Upper lobe of right lung (tissue), 1 donor: ENCODE data around the gene HLF. TPM values are rescaled to one million over a fixed set of nuclear protein-coding genes. Genes with fewer than 3 reads are reported as not detected.
A peak's percentile ranks its signal among the peaks of the same experiment; 100 is the strongest.

Experiments used
- ATAC-seq: fragments of 200-7000 bp; cut with Tn5 transposase; one replicate; pipeline ENCODE4 v1.9.1; 2020; ENCODE audit warnings: mild to moderate bottlenecking, moderate library complexity
- DNase-seq: peaks from one replicate; pipeline ENCODE4 v3.0.0-alpha.2; 2020
- H3K27ac ChIP-seq: fragments of 200-600 bp; one replicate; pipeline ENCODE4 v1.8.0; 2022
- H3K27me3 ChIP-seq: fragments of 200-600 bp; one replicate; pipeline ENCODE4 v1.8.0; 2022; ENCODE audit warnings: mild to moderate bottlenecking
- H3K36me3 ChIP-seq: fragments of 200-600 bp; one replicate; pipeline ENCODE4 v1.8.0; 2022
- H3K4me1 ChIP-seq: fragments of 200-600 bp; one replicate; pipeline ENCODE4 v1.8.0; 2022
- H3K4me3 ChIP-seq: fragments of 200-600 bp; one replicate; pipeline ENCODE4 v1.8.0; 2022; ENCODE audit warnings: mild to moderate bottlenecking
- H3K9me3 ChIP-seq: fragments of 200-600 bp; one replicate; pipeline ENCODE4 v1.8.0; 2022
- CTCF ChIP-seq: fragments of 200-600 bp; IDR thresholded peaks from one replicate; pipeline ENCODE4 v1.8.0; 2022; ENCODE audit warnings: antibody characterized with exemption
- intact Hi-C: fragments of 100-400 bp; cut with DNase I; formaldehyde crosslinking; loops from one replicate; pipeline ENCODE4 v1.11.0; 2022
- total RNA-seq: library from RNA; stranded (reverse); fragmentation: NEBNext Ultra II Directional; extraction: Animal tissue kit (Norgen Biotek cat#: 25700); gene quantifications from one replicate; pipeline ENCODE4 v1.2.1, GENCODE V29; 2021
- donor health status: DM: no; HTN: yes; CAD: no; lungs with severe emphysema.

HLF gene
- total RNA-seq, 1 donor from 2014 or later: 31.8 TPM

- H3K36me3 ChIP-seq: no peaks in the 10 kb centered on the region
- H3K4me3 ChIP-seq: no peak overlapping the region
- peak; percentile 8 for ATAC-seq
- H3K4me1 ChIP-seq: peaks cover 57% of the 10 kb centered on the region
- no peaks in the 10 kb centered on the region for H3K9me3 ChIP-seq
- TF ChIP-seq CTCF: no peak
- intact Hi-C loops: no loop called here
- no peak for DNase-seq
- peak overlapping the region; percentile 86 for H3K27ac ChIP-seq
- no peaks in the 10 kb centered on the region for H3K27me3 ChIP-seq
These were observed 18.7 kb downstream of the HLF start for GRCh38 chr17:55283256-55283965.

GRCh38 chr17:55284001-55284884, 19.5 kb downstream of the HLF start:
- DNase-seq: no peak
- H3K4me1 ChIP-seq: peaks cover 61% of the 10 kb centered on the region
- H3K9me3 ChIP-seq: no peaks in the 10 kb centered on the region
- H3K27ac ChIP-seq: peak overlapping the region; percentile 86
- intact Hi-C loops: no loop called here
- no peaks in the 10 kb centered on the region for H3K36me3 ChIP-seq
- H3K4me3 ChIP-seq: no peak overlapping the region
- no peak for TF ChIP-seq CTCF
- ATAC-seq: peak; percentile 71
- no peaks in the 10 kb centered on the region for H3K27me3 ChIP-seq

GRCh38 chr17:55284944-55285339, 20.2 kb downstream of the HLF start:
- no peak overlapping the region for H3K4me3 ChIP-seq
- no peaks in the 10 kb centered on the region for H3K36me3 ChIP-seq
- ATAC-seq: no peak

GRCh38 chr17:55285340-55286301, 20.9 kb downstream of the HLF start:
- Histone ChIP-seq H3K27me3 (no peaks in the 10 kb centered on the region), H3K27ac (peak overlapping the region; percentile 86), H3K9me3 (no peaks in the 10 kb centered on the region), H3K4me1 (peaks cover 61% of the 10 kb centered on the region), H3K36me3 (no peaks in the 10 kb centered on the region), H3K4me3 (no peak overlapping the region)
- DNase-seq (peak; percentile 86), ATAC-seq (peak; percentile 73)
- TF ChIP-seq CTCF: no peak
- intact Hi-C loops: no loop called here

More at GRCh38 chr17:55284944-55285339, 20.2 kb downstream of the HLF start:
- no peak for DNase-seq
- no peaks in the 10 kb centered on the region for H3K27me3 ChIP-seq
- intact Hi-C loops: no loop called here
- H3K9me3 ChIP-seq: no peaks in the 10 kb centered on the region
- no peak for TF ChIP-seq CTCF
- H3K4me1 ChIP-seq: peaks cover 61% of the 10 kb centered on the region
- peak overlapping the region; percentile 86 for H3K27ac ChIP-seq
